Prostate gland (tissue), 2 donors: ENCODE results near the gene ARPP19.

Source experiments
- POLR2A ChIP-seq: fragments of 450-650 bp; IDR thresholded peaks from one replicate; pipeline ENCODE4 v1.6.1; 2016; ENCODE audit warnings: antibody characterized with exemption, mild to moderate bottlenecking
- POLR2AphosphoS5 ChIP-seq: sonication (generic); formaldehyde crosslinking; IDR thresholded peaks from one replicate; pipeline ENCODE4 v1.6.1; 2017; ENCODE audit warnings: antibody characterized with exemption
- TF ChIP-seq, protein P1 (sequence below), 4 experiments: fragments of 200-600 bp in 2 of 4; fragments of 450-650 bp in 2 of 4; sonication (generic) in 2 of 4; IDR thresholded peaks; 1 replicate in 3 of 4; 2 replicates in 1 of 4; pipeline ENCODE4 v1.5.1; 2016 to 2019; ENCODE audit warnings: antibody characterized with exemption in 4 of 4, mild to moderate bottlenecking in 2 of 4, moderate library complexity in 2 of 4

DNA sequence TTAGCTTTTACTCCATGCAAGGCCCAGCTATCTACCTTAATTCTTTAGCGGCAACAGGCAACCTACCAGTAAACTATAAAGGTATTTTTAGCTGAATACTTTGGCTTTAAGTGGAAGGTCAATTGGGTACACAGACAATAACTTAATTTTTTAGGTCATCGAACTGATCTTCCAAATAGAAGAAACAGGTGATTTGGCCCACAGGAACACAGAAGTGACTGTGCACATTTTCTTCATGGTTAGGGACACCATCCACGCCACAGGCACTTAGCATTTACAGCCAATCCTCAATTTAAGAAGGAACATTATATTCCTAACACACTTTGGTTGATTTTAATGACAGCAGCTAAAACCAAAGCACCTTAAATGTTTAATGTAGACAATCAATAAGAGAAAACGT is 1.9 kb downstream of the ARPP19 start:
- TF ChIP-seq, protein P1, sequence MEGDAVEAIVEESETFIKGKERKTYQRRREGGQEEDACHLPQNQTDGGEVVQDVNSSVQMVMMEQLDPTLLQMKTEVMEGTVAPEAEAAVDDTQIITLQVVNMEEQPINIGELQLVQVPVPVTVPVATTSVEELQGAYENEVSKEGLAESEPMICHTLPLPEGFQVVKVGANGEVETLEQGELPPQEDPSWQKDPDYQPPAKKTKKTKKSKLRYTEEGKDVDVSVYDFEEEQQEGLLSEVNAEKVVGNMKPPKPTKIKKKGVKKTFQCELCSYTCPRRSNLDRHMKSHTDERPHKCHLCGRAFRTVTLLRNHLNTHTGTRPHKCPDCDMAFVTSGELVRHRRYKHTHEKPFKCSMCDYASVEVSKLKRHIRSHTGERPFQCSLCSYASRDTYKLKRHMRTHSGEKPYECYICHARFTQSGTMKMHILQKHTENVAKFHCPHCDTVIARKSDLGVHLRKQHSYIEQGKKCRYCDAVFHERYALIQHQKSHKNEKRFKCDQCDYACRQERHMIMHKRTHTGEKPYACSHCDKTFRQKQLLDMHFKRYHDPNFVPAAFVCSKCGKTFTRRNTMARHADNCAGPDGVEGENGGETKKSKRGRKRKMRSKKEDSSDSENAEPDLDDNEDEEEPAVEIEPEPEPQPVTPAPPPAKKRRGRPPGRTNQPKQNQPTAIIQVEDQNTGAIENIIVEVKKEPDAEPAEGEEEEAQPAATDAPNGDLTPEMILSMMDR (IDR thresholded peaks at IDR 0.05): no peak
- TF ChIP-seq POLR2AphosphoS5 (no peak), POLR2A (no peak)
